ENCODE measurements around the gene DGLUCY.
"Not testable (repeated sequence)": the region's sequence is repeated elsewhere in the genome, so short reads cannot be mapped to it uniquely, and the experiment has no call there.

DGLUCY gene

DNA sequence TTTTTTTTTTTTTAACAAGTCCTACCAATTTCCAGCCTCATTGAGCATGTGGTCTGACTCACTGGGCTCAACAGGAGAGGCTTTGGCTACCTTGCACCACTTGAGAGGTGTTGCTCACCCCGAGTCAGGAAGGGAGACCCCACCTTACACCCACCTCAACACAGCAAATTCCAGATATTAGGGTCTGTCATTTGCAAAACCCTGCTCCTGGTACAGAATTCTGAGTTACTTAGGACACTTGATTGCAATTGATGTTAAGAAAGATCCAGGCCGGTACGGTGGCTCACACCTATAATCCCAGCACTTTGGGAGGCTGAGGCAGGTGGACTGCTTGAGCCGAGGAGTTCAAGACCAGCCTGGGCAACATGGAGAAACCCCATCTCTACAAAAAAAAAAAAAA is 14.1 kb downstream of the DGLUCY start:
- no peak for DNase-seq (ENCODE audit: low read depth, low spot score)
- no peak overlapping the region for H3K4me3 ChIP-seq (ENCODE audit: low read length)

DNA sequence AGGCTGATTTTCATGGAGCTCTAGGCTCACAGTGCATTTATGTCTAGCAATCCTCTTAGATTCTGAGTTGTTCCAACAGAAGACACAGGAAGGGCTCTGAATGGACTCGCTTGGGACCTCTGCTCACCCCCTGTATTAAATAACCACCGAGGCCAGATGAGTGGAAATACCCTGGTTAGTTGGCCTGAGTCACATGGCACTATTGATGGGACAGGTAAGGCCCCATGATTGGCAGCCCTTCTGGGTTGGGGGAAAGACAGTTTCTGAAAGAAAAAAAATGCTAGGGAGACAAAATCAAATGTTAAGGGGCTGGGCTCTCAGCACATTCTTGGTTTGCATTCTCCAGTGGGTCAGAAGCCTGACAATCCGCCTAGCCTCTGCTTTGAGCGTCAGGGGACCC is 14.8 kb downstream of the DGLUCY start:
- DNase-seq (ENCODE audit: low read depth, low spot score) = no peak
- H3K4me3 ChIP-seq (ENCODE audit: low read length) = no peak overlapping the region

GRCh38 chr14:91129261-91129660 is 15.4 kb downstream of the DGLUCY start:
- DNase-seq (ENCODE audit: low read depth, low spot score) = no peak
- H3K4me3 ChIP-seq (ENCODE audit: low read length) = no peak overlapping the region

- DNase-seq (ENCODE audit: low read depth, low spot score) = no peak
- no peak overlapping the region for H3K4me3 ChIP-seq (ENCODE audit: low read length)
Measured at GRCh38 chr14:91135039-91135438, 21.2 kb downstream of the DGLUCY start.

GRCh38 chr14:91138511-91139359 is 24.9 kb downstream of the DGLUCY start:
- DNase-seq (ENCODE audit: low read depth, low spot score) = peak; percentile 61
- H3K4me3 ChIP-seq (ENCODE audit: low read length) = no peak overlapping the region

- DNase-seq (ENCODE audit: low read depth, low spot score) = no peak
Measured at GRCh38 chr14:91139776-91140175, 25.9 kb downstream of the DGLUCY start.

DNA sequence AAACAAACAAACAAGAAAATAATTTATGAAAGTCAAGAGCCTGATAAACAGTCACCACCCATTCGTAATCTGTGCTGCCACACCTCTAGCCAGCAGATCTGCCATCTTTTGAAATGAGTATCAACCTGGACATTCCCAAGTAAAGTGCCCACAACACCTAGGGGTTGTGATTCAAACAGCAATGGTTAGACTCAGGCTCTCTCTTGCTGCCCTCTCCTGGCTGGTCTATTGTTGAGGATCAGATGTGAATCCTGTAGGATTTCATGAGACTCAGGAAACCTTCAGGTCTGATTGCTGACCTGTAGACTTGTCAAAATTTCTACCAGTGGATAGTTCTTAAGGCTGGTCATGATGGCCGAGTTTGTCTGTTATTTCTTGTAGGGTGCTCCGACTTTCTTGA is 26.8 kb downstream of the DGLUCY start:
- no peak overlapping the region for H3K4me3 ChIP-seq (ENCODE audit: low read length)

More at GRCh38 chr14:91139776-91140175, 25.9 kb downstream of the DGLUCY start:
- H3K4me3 ChIP-seq (ENCODE audit: low read length) = no peak overlapping the region

GRCh38 chr14:91142214-91142668 is 28.4 kb downstream of the DGLUCY start:
- peak; percentile 34 for DNase-seq (ENCODE audit: low read depth, low spot score)
- no peak overlapping the region for H3K4me3 ChIP-seq (ENCODE audit: low read length)

More for the DNA sequence above, 26.8 kb downstream of the DGLUCY start:
- no peak for DNase-seq (ENCODE audit: low read depth, low spot score)

- no peak overlapping the region for H3K4me3 ChIP-seq (ENCODE audit: low read length)
- DNase-seq (ENCODE audit: low read depth, low spot score) = no peak
Measured at GRCh38 chr14:91143862-91144261, 30.0 kb downstream of the DGLUCY start.

DNA sequence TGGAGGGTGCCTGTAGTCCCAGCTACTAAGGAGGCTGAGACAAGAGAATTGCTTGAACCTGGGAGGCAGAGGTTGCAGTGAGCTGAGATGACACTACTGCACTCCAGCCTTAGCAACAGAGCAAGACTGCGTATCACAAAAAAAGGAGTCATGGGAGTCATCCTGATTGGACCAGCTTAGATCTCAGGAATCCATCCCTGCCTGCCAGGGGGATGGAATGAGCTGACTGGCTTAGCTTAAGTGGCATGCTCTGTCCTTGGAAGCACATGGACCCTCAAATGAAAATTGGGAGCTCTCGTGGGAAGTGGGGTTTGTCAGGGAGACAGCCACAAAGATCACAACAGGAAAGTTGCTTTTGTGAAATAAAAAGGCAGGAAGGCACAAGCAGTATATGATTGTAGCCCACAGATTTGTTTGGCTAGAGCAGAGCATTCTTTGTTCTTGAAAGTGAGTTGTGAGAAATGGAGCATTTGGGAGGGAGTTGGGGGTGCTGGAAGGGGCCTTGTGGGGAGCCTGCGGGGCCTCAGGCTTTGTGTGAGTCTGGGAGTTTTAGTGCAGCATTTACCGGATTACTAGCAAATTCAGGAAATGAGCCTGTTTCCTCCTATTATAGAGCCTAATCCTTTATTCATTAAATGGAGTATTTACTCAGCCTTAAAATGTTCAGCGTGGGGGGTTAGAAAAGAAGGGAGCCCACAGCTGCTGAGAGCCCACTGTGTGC is 30.7 kb downstream of the DGLUCY start:
- no peak for DNase-seq (ENCODE audit: low read depth, low spot score)
- no peak overlapping the region for H3K4me3 ChIP-seq (ENCODE audit: low read length)

- H3K4me3 ChIP-seq (ENCODE audit: low read length) = no peak overlapping the region
- peak; percentile 75 for DNase-seq (ENCODE audit: low read depth, low spot score)
Measured at GRCh38 chr14:91145391-91146160, 31.7 kb downstream of the DGLUCY start.

DNA sequence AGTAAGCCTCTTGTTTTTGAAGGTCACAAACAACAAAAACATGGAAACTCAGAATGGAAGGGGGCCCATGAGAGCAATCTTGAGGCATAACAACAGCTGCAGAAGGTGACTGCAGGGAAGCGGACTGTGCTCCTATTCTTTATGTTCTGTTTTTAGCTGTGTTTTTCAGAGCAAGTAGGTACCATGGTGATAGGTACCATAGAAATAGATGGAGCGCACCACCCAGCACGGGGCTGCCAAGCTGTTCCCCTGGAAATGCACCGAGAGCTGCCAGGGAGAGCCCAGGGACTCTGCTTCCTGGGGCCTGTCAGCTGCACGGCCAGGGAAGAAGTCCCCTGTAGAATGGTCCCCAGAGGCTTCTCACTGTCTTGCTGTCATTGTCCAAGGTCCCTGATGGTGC is 32.8 kb downstream of the DGLUCY start:
- DNase-seq (ENCODE audit: low read depth, low spot score) = no peak
- no peak overlapping the region for H3K4me3 ChIP-seq (ENCODE audit: low read length)

GRCh38 chr14:91149462-91149861 is 35.6 kb downstream of the DGLUCY start:
- no peak for DNase-seq (ENCODE audit: low read depth, low spot score)
- no peak overlapping the region for H3K4me3 ChIP-seq (ENCODE audit: low read length)

DNA sequence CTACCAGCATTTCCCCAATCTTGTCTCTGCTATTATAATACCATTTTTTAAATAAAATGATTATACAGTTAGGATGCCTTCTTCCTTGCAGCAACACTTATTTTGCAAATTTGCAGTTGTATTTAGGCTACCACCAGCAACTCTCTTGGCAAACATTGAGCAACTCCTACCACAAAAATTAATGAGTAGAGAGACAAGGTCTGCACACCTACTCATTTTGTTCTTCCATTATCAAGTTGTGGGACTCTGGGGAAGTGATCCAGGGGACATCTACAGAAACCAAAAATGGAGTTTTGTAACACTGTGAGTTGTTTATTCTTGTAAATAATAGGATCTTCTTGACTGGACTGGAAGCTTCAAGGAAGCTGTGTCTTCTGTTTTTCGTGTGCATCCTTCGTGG is 38.6 kb downstream of the DGLUCY start:
- no peak overlapping the region for H3K4me3 ChIP-seq (ENCODE audit: low read length)
- no peak for DNase-seq (ENCODE audit: low read depth, low spot score)

- no peak for DNase-seq (ENCODE audit: low read depth, low spot score)
- H3K4me3 ChIP-seq (ENCODE audit: low read length) = no peak overlapping the region
Measured at GRCh38 chr14:91153360-91153759, 39.5 kb downstream of the DGLUCY start.

DNA sequence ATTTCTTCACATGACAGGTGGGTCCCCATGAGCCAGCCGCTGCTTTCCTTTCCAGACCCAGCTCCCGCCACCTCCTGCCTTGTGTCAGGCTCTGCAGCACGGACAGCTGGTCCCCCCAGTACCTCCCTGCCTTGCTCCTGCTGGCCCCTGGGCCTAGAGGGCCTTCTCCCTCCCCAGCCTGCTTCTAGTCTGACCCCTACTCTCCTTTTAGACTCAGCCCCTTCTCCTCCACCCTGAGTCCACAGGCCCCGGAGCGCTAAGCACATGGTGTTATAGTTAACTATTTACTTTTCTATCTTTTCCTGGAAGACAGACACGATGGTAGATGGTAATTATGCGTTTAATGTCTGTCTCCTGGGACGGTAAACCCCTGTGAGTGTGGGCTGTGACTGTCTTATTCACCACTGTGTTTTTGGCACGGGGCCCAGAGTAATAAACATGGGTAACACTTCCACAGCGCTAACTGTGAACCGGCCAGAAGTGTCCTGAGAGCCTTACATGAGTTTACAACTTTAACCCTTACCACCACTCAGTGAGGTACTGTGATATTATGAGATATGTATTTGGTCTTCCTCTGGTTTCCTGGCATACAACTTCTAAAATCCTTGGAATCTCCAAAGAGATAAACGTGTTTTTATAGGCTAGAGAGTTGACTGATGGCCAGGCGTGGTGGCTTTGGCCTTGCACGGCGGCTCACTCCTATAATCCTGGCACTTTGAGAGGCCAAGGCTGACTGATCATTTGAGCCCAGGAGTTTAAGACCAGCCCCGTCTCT is 41.2 kb downstream of the DGLUCY start:
- DNase-seq (ENCODE audit: low read depth, low spot score) = no peak
- H3K4me3 ChIP-seq (ENCODE audit: low read length) = no peak overlapping the region

DNA sequence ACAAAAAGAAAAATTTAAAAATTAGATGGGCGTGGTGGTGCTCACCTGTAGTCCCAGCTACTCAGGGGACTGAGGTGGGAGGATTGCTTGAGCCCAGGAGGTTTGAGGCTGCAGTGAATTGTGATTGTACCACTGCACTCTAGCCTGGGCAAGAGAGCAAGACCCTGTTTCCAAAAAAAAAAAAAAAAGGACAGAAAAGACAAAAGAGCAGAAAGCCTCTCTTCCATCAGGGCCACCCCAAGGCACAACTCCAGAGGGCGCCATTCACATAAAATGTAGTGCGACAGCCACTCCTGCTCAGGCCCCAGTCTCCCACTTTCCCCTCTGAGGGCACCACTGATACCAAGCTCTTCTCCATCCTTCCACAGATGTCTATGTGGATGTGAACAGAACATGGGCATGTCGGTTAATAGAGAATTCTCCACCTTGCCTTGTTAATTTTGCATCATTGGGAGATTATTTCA is 41.8 kb downstream of the DGLUCY start:
- DNase-seq (ENCODE audit: low read depth, low spot score) = no peak
- H3K4me3 ChIP-seq (ENCODE audit: low read length) = no peak overlapping the region

- not testable (repeated sequence) for H3K4me3 ChIP-seq (ENCODE audit: low read length); DNase-seq (ENCODE audit: low read depth, low spot score)
Measured at GRCh38 chr14:91156142-91156666, 42.3 kb downstream of the DGLUCY start.

DNA sequence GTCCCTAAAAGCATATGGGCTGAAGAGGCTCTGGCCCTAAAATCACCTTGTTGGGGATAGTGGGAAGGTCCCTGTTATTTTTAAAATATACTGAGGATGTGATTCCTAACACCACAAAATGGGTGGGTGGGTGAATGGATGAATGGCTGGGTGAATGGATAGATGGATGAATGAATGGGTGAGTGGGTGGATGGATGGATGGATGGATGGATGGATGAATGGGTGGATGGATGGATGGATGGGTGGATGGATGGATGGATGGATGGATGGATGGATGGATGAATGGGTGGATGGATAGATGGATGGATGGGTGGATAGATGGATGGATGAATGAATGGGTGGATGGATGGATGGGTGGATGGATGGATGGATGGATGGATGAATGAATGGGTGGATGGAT is 43.0 kb downstream of the DGLUCY start:
- not testable (repeated sequence) for DNase-seq (ENCODE audit: low read depth, low spot score); H3K4me3 ChIP-seq (ENCODE audit: low read length)

Measured in Jurkat, Clone E6-1 (cell line).